Measurements from ENCODE around the gene EFTUD2.

Gene EFTUD2

DNA sequence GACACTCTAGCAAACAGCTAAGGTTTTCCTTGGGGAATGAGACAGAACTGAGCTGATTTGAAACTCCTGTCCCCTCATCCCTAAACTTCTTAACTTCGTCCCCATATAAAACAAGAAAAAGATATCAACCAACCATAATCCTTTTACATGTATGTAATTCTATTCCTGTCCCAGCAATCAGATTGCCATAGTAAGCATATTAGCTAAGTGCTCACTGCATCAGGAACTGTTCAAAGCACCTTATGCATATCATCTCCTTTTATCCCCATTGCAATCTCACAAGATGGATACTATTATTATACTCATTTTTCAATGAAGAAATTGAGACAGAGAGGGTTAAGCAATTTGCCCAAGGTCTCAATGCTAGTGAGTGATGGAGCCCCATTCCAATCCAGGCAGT, 41.5 kb upstream of the EFTUD2 start:
- H3K27me3 ChIP-seq, result no peaks in the 10 kb centered on the region
- H3K4me1 ChIP-seq, result peaks cover 5% of the 10 kb centered on the region
- peaks cover 86% of the 10 kb centered on the region for H3K36me3 ChIP-seq
- no peak overlapping the region for H3K4me3 ChIP-seq (ENCODE audit: low read depth, low read length)
- DNase-seq, result no peak
- H3K9me3 ChIP-seq, result no peaks in the 10 kb centered on the region
- TF ChIP-seq, protein P1, sequence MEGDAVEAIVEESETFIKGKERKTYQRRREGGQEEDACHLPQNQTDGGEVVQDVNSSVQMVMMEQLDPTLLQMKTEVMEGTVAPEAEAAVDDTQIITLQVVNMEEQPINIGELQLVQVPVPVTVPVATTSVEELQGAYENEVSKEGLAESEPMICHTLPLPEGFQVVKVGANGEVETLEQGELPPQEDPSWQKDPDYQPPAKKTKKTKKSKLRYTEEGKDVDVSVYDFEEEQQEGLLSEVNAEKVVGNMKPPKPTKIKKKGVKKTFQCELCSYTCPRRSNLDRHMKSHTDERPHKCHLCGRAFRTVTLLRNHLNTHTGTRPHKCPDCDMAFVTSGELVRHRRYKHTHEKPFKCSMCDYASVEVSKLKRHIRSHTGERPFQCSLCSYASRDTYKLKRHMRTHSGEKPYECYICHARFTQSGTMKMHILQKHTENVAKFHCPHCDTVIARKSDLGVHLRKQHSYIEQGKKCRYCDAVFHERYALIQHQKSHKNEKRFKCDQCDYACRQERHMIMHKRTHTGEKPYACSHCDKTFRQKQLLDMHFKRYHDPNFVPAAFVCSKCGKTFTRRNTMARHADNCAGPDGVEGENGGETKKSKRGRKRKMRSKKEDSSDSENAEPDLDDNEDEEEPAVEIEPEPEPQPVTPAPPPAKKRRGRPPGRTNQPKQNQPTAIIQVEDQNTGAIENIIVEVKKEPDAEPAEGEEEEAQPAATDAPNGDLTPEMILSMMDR (IDR thresholded peaks at IDR 0.05; ENCODE audit: low read depth, low read length), result no peak

DNA sequence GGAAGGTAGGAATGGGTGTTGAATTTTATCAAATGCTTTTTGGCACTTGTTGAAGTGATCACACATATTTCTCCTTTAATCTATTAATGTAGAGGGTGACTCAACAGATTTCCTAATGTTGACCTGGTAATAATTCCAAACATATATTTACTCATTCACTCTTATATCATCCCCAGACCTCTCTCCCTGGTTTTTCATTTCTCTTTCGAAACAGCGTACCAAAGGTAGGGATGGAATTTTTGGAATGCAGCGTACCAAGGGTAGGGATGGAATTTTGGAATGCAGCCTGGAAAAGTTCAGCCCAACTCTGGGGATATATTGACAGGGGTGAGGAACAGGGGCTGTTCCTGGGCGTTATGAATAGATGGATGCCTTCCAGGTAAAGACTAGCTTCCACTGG, 41.1 kb upstream of the EFTUD2 start:
- no peaks in the 10 kb centered on the region for H3K27me3 ChIP-seq
- no peaks in the 10 kb centered on the region for H3K9me3 ChIP-seq
- no peak overlapping the region for H3K4me3 ChIP-seq (ENCODE audit: low read depth, low read length)
- peaks cover 88% of the 10 kb centered on the region for H3K36me3 ChIP-seq
- TF ChIP-seq, protein P1 (IDR thresholded peaks at IDR 0.05; ENCODE audit: low read depth, low read length), result no peak
- DNase-seq, result no peak
- peaks cover 5% of the 10 kb centered on the region for H3K4me1 ChIP-seq

DNA sequence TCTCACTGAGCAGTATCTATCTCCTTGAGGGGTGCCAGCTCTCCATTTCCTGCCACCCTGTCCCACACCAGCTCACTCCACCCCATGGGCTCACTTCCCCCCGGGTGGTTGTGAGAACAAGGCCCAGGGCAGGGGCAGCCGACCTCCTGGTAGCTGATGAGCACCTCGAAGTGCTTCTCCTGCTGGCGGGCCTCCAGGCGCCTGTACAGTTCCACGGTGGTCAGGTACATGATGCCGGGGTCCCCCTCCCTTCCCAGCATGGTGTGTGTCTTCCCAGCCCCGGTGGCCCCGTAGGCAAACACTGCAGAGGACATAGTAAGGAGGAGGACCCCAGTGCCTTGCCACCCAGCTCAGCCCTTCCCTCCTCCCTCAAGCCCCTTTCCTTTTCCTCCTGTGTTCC, 35.9 kb upstream of the EFTUD2 start:
- Histone ChIP-seq H3K4me3 (ENCODE audit: low read depth, low read length) (no peak overlapping the region), H3K9me3 (no peaks in the 10 kb centered on the region), H3K36me3 (peaks cover 92% of the 10 kb centered on the region), H3K4me1 (peaks cover 6% of the 10 kb centered on the region; the same call in 1 of the 2 replicates), H3K27me3 (no peaks in the 10 kb centered on the region)
- TF ChIP-seq, protein P1 (IDR thresholded peaks at IDR 0.05; ENCODE audit: low read depth, low read length), result no peak
- no peak for DNase-seq

DNA sequence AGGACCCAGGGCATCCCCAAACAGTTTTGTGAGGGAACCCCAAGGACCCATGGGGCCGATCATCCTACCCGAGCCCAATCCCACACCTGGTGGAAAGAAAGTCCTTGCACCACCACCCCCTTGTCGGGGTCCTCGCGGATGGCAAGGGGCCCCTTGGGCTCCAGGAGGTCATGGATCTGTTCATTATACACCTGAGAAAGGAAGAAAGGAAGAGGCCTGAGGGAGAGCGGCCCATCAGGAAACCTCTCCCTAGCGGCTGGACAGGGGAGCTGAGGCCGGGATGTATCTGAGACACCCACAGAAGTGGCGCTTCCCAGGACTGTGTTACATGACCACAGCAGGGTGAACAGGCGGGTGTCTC, 35.5 kb upstream of the EFTUD2 start:
- peaks cover 92% of the 10 kb centered on the region for H3K36me3 ChIP-seq
- no peak overlapping the region for H3K4me3 ChIP-seq (ENCODE audit: low read depth, low read length)
- H3K4me1 ChIP-seq, result peaks cover 6% of the 10 kb centered on the region; the same call in 1 of the 2 replicates
- H3K9me3 ChIP-seq, result no peaks in the 10 kb centered on the region
- TF ChIP-seq, protein P1 (IDR thresholded peaks at IDR 0.05; ENCODE audit: low read depth, low read length), result no peak
- no peaks in the 10 kb centered on the region for H3K27me3 ChIP-seq
- DNase-seq, result no peak

DNA sequence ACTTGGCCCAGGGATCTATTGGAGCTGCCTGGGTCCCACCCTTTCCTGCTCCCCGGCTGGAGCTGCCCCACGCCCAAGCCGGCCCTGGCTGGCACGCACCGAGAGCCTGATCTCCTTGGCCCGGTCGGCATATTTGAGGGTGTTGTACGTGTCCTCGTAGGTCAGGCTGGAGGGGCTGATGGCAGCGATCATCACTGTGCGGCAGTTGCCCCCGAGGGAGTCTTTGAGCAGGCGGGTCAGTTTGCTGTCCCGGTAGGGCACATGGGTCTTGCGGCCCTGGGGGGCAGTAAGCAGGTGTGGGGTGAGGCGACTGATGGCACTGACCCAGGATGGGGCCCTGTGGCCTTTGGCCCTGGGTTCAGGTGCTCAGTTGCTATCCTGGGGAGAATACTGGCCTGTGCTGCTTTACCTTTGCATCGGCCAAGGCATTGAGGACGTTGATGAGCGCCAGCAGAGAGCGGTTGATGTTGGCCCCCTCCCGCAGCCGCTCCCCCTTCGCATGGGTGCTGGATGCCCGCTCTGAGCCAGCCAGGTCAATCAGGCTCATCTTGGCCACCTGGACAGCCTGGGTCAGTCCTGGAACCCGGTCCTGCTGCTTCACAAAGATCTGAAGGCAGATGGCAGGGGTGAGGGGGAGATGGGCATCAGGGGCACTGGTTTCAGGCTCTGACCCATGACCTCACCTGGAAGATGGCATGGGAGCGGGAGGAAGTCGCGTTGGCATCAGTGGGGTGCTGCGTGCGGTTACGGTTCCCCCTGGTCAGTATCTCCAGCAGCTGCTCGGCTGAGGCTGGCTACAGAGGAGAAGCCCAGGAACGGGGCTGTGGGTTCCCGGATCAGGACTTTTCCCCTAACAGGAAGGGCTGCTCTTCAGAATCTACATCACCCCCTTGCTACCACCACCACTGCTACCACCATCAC, 34.8 kb upstream of the EFTUD2 start:
- H3K27me3 ChIP-seq, result no peaks in the 10 kb centered on the region
- H3K4me3 ChIP-seq (ENCODE audit: low read depth, low read length), result no peak overlapping the region
- no peak for DNase-seq
- H3K36me3 ChIP-seq, result peaks cover 93% of the 10 kb centered on the region
- H3K9me3 ChIP-seq, result no peaks in the 10 kb centered on the region
- TF ChIP-seq, protein P1 (IDR thresholded peaks at IDR 0.05; ENCODE audit: low read depth, low read length), result no peak
- peaks cover 6% of the 10 kb centered on the region; the same call in 1 of the 2 replicates for H3K4me1 ChIP-seq

DNA sequence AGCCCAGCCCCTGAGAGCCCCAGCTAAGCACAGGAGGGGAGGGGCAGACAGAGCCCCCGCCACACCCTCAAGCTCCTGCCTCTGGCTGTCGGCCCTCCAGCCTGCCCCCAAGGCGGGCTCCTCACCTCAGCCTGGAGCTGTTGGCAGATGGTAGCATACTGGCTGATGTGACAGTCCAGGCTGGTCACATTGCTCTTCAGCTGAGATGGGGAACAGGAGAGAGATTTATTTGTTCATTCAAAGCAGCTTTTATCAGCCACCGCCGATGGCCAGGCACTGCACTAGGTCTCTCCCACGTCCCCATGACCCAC, 33.5 kb upstream of the EFTUD2 start:
- H3K4me1 ChIP-seq, result peaks cover 6% of the 10 kb centered on the region; the same call in 1 of the 2 replicates
- H3K4me3 ChIP-seq (ENCODE audit: low read depth, low read length), result no peak overlapping the region
- peaks cover 93% of the 10 kb centered on the region for H3K36me3 ChIP-seq
- TF ChIP-seq, protein P1 (IDR thresholded peaks at IDR 0.05; ENCODE audit: low read depth, low read length), result no peak
- no peak for DNase-seq
- no peaks in the 10 kb centered on the region for H3K9me3 ChIP-seq
- no peaks in the 10 kb centered on the region for H3K27me3 ChIP-seq

Measured in BE2C (cell line).